ENCODE results near the gene SPACA5.
"Not testable (repeated sequence)": the region's sequence is repeated elsewhere in the genome, so short reads cannot be mapped to it uniquely, and the experiment has no call there.

Gene SPACA5

GRCh38 chrX:48022100-48022499, 15.3 kb downstream of the SPACA5 start:
- no peak for DNase-seq

DNA sequence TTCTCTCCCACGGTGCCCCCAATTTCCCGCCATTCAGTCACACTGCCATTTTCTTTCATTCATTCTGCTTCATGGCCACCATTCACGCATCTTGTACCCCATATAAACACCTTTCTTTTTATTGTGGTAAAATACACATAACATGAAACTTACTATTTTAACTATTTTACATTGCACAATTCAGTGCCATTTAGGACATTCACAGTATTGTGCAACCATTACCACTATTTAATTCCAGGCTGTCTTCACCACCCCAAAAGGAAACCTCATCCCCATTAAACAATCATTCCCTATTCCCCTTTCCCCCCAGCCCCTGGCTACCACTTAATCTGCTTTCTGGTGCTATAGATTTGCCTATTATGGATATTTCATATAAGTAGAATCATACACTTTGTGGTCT, 15.9 kb downstream of the SPACA5 start:
- no peak for DNase-seq

DNA sequence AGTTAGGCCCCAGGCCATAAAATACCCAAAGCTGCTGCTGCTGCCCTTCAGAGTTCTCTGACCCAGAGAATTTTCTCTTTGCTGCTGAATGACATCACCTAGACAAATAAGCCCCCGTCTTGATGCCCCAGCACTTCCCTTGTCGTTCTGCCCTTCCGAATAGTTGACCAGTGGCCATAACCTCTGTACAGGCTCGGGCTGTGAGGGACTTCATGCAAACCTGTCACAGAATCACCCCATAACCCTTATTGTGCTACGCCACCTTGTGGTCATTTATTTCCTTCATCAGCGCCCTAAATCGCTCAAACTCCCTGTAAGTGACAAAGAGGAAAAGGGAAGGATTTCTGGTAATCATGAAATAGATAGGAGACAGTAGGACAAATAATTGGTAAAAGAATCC, 18.8 kb downstream of the SPACA5 start:
- DNase-seq, result peak; percentile 23

DNA sequence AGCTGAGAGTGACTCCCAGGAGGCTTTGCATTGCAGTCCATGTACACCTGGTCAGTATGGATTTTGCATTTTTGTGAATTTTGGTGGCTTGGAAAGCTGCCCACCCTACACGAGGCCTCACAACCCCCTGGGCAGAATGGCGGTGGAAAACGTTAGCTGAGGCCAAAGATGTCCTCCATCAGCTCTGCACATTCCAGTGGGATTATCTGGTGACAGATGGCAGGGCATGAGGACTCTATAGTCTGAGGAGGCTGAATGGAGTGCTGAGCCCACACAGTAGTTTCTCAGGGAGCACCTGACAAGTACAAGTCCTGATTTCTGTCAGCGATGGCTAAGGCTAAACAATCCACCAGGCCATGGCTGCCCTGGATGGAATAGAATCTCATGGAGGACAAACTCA, 20.8 kb downstream of the SPACA5 start:
- not testable (repeated sequence) for DNase-seq

DNA sequence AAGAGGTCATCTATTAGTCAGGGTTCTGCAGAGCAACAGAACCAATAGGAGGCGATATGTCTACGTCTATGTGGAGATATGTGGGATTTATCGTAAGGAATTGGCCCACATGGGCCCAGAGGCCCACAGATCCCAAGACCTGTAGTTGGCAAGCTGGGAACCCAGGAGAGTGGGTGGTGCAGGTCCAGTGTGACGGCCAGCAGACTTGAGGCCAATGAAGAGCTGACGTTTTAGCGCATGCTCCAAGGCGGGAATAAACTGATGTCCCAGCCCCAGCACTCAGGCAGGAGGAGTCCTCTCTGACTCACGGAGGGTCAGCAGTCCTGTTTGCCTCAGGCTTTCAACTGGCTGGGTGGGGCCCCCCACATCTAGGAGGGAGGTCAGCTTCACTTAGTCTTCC, 21.3 kb downstream of the SPACA5 start:
- DNase-seq, result no peak

- DNase-seq, result no peak
Measured at GRCh38 chrX:48030237-48030636, 23.4 kb downstream of the SPACA5 start.

GRCh38 chrX:48030641-48031173, 23.9 kb downstream of the SPACA5 start:
- not testable (repeated sequence) for DNase-seq

DNA sequence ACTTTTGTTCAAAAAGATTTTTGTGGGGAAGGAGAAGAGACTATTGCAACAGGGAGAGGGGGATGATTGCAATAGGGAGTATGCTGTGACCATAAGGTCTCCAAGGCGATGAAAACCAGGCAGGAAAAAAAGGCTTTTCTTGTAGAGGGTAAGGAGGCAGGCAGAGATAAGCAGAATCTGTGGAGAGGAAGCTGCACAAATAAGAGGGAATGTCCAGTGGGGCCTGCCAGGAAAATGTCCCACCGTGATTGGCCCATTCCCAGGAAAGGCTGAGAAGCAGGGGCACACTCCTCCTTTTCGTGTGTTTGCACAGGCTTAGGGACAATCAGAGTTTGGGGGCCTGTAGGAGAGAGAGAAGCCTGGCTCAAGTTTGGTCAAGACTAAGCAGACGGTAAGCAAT, 29.1 kb downstream of the SPACA5 start:
- no peak for DNase-seq

GRCh38 chrX:48043056-48043455, 36.3 kb downstream of the SPACA5 start:
- DNase-seq, result no peak

GRCh38 chrX:48045410-48046311, 38.9 kb downstream of the SPACA5 start:
- peak; percentile 19 for DNase-seq

DNA sequence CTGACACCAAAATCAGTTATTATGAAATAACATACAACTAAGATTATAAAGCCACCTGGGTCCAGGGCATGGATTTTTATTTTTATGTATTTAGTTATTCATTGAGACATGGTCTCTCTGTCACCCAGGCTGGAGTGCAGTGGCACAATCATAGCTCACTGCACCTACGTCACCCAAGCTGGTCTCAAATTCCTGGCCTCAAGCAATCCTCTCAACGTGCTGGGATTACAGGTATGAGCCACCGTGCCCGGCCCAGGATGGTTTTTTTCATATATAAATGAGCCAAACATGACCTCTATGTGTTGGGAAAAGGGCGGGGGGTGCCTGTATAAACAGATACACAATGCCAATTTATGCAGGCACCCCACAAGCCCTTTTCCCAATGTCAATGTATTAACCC, 40.1 kb downstream of the SPACA5 start:
- DNase-seq, result no peak

- no peak for DNase-seq
Measured at GRCh38 chrX:48058621-48059295, 52.0 kb downstream of the SPACA5 start.

DNA sequence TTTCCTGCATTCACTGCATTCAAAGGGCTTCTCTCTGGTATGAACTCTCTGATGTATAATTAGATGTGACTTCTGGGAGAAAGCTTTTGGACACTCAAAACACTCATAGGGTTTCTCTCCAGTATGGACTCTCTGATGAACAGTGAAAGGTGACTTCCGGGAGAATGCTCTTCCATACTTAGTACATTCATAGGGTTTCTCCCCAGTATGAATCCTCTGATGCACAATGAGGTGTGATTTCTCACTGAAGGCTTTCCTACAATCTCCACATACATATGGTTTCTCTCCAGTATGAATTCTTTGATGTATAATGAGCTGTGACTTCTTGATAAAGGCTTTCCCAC, 52.5 kb downstream of the SPACA5 start:
- no peak for DNase-seq
